ENCODE measurements around the gene HYOU1.

Gene HYOU1

DNA sequence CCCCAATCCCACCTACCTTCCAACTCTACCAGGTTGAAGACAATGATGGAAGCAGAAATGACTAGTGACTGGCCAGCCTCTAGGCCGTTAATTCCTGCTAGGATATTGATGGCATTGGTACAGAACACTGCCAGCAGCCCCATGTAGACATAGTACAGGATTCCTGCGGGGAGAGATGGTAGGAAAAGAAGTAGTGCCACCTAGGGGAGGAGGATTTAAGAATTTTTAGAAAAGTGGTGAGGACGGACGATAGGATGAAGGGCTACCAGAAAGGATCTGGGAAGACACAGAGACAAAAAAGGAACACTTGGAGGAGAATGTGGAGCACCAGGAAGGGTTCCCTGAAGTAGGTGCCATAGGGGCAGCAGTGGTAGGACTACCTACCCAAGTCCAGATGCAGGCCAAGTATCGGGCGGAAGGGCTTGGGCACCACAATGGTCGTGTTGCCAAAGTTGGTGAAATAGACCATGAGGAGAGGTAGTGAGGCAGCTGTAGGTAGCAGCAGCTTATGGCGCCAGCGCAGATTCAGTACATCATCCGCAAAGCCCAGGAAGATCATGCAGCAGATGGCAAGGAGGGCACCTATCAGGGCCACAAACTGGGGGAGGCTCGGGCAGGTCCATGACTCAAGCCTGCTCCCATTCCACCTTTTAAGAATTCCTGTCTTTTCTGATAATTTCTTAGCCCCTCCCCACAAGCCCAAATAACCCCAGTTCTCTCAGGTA, 43.4 kb upstream of the HYOU1 start:
- peak; percentile 68 for DNase-seq (ENCODE audit: low read depth)
- TF ChIP-seq, protein P1, sequence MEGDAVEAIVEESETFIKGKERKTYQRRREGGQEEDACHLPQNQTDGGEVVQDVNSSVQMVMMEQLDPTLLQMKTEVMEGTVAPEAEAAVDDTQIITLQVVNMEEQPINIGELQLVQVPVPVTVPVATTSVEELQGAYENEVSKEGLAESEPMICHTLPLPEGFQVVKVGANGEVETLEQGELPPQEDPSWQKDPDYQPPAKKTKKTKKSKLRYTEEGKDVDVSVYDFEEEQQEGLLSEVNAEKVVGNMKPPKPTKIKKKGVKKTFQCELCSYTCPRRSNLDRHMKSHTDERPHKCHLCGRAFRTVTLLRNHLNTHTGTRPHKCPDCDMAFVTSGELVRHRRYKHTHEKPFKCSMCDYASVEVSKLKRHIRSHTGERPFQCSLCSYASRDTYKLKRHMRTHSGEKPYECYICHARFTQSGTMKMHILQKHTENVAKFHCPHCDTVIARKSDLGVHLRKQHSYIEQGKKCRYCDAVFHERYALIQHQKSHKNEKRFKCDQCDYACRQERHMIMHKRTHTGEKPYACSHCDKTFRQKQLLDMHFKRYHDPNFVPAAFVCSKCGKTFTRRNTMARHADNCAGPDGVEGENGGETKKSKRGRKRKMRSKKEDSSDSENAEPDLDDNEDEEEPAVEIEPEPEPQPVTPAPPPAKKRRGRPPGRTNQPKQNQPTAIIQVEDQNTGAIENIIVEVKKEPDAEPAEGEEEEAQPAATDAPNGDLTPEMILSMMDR (IDR thresholded peaks at IDR 0.05; ENCODE audit: low read depth, low read length) = peak; percentile 40
- no peak for TF ChIP-seq POLR2A (IDR thresholded peaks at IDR 0.05; ENCODE audit: extremely low read depth, insufficient read length)
- H3K4me3 ChIP-seq (ENCODE audit: low read depth, low read length) = peak overlapping the region; percentile 79

DNA sequence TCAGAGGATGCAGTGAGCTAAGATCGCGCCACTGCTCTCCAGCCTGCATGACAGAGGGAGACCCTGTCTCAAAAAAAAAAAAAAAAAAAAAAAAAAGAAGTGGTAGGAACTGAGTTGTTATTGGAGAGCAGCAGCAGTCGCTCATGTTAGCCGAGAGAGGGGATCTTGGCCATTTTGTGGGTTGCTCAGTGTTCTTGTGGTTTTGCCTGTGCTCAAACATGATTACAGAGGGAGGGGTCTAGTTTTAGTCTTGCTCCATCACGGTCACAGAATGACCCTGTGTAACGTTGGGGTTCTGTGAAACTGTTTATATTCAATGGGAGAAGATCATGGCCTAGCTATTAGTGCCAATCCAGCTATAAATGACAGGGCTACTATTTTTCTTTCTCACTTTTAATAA, 42.7 kb upstream of the HYOU1 start:
- peak overlapping the region; percentile 79 for H3K4me3 ChIP-seq (ENCODE audit: low read depth, low read length)
- TF ChIP-seq MYC (IDR thresholded peaks at IDR 0.05; ENCODE audit: low read depth, low read length) (no peak), POLR2A (IDR thresholded peaks at IDR 0.05; ENCODE audit: extremely low read depth, insufficient read length) (no peak)
- TF ChIP-seq, protein P1 (IDR thresholded peaks at IDR 0.05; ENCODE audit: low read depth, low read length) = no peak
- TF ChIP-seq, protein P2, sequence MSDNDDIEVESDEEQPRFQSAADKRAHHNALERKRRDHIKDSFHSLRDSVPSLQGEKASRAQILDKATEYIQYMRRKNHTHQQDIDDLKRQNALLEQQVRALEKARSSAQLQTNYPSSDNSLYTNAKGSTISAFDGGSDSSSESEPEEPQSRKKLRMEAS (IDR thresholded peaks at IDR 0.05; ENCODE audit: low read depth, low read length) = no peak
- peak; percentile 59 for DNase-seq (ENCODE audit: low read depth)

DNA sequence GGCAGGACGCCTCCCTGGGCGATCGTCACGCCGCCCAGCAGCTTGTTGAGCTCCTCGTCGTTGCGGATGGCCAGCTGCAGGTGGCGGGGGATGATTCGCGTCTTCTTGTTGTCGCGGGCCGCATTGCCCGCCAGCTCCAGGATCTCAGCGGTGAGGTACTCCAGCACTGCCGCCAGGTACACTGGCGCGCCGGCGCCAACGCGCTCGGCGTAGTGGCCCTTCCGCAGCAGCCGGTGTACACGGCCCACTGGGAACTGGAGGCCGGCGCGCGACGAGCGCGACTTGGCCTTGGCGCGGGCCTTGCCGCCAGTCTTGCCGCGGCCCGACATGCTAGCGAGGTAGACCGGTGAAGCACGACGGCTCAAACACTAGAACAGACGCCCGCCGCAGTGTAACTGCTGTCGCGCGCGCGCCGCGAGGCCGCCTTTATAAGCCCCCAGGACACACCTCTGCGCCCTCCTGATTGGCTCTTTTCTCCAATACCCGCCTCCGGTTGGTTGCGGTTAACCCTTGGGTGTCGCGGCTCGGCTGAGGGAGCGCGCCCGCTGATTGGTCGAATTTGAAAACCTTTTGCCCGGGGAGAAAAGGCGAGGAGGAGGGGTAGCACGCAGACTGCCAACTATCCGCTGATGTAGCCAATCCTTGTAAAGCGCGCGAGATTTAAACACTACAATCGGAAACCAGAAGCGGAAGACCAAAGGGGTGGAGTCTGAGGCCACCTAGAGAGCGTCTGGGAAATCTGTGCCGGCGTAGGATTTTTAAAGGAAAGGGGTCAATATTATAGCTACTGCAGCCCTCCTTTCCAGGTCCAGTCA, 38.3 kb upstream of the HYOU1 start:
- peak overlapping the region; percentile 97 for H3K4me3 ChIP-seq (ENCODE audit: low read depth, low read length)
- peak; percentile 89 for TF ChIP-seq MYC (IDR thresholded peaks at IDR 0.05; ENCODE audit: low read depth, low read length)
- TF ChIP-seq, protein P2 (IDR thresholded peaks at IDR 0.05; ENCODE audit: low read depth, low read length) = peak; percentile 42; the same call in 1 of the 2 replicates
- peak; percentile 100 for TF ChIP-seq POLR2A (IDR thresholded peaks at IDR 0.05; ENCODE audit: extremely low read depth, insufficient read length)
- TF ChIP-seq, protein P1 (IDR thresholded peaks at IDR 0.05; ENCODE audit: low read depth, low read length) = no peak
- DNase-seq (ENCODE audit: low read depth) = peak; percentile 100

DNA sequence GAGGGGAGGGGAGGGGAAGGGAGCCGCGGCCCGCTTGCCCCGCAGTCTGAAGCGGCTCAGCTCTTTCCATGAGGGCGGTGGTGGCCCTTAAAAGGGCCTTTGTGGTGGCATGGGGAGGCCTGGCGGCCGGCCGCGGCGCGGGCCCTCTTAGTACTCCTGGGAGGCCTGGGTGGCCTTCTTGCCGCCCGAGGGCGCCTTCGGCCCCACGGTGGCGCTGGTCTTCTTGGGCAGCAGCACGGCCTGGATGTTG, 37.7 kb upstream of the HYOU1 start:
- H3K4me3 ChIP-seq (ENCODE audit: low read depth, low read length) = peak overlapping the region; percentile 97
- DNase-seq (ENCODE audit: low read depth) = peak; percentile 86
- no peak for TF ChIP-seq POLR2A (IDR thresholded peaks at IDR 0.05; ENCODE audit: extremely low read depth, insufficient read length)
- TF ChIP-seq, protein P2 (IDR thresholded peaks at IDR 0.05; ENCODE audit: low read depth, low read length) = peak; percentile 71; the same call in 1 of the 2 replicates
- TF ChIP-seq MYC (IDR thresholded peaks at IDR 0.05; ENCODE audit: low read depth, low read length) = peak; percentile 63
- TF ChIP-seq, protein P1 (IDR thresholded peaks at IDR 0.05; ENCODE audit: low read depth, low read length) = peak; percentile 55

DNA sequence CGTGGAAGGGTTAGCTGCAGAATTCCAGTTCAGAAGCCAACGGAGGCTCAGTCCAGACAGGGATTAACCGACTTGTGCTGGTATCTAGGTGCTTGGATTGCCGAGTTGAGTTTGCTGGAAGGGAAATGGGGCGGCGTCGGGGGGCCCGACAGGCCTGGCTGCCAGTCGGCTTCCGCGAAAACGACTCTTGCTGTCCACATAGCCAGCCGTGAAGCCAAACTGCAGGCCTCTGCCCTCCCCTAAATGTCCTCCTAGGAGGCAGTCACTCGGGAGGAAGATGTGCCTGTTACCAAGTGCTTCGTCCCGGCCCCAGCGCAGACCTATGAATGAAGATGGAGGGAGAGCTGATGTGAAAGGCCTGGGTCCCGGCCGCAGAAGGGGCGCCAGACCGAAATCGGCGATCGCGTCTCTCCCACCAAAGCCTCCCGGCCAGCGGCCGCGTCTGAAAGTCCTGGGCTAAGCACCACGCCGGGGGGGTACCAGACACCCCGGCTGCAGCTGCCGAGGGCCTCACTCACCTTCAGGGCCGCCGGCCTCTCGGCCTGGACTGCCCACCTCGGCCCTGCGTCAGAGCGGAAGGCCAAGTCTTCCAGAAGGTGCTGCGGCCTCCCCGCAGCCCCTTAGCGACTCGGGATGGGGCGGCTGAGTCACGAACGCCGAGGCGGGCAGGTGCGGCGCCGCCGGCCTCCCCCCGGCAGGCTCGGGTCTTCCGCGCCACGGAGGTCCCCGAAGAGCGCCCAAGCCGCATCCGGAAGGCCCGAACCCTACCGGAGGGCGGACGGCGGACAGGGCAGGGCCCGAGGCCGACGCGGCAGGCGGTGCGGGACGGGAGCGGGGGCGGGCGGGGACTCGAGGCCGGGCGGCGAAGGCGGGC, 37.2 kb upstream of the HYOU1 start:
- DNase-seq (ENCODE audit: low read depth) = peak; percentile 67
- H3K4me3 ChIP-seq (ENCODE audit: low read depth, low read length) = peak overlapping the region; percentile 97
- TF ChIP-seq POLR2A (IDR thresholded peaks at IDR 0.05; ENCODE audit: extremely low read depth, insufficient read length) = peak; percentile 31
- TF ChIP-seq, protein P2 (IDR thresholded peaks at IDR 0.05; ENCODE audit: low read depth, low read length) = peak; percentile 14; the same call in 1 of the 2 replicates
- TF ChIP-seq, protein P1 (IDR thresholded peaks at IDR 0.05; ENCODE audit: low read depth, low read length) = no peak
- TF ChIP-seq MYC (IDR thresholded peaks at IDR 0.05; ENCODE audit: low read depth, low read length) = no peak; the same call in 1 of the 2 replicates
